Measurements from ENCODE around the gene RAP1GAP2. TPM values are rescaled to one million over a fixed set of nuclear protein-coding genes. Genes with fewer than 3 reads are reported as not detected.

Gene RAP1GAP2
- total and polyA plus RNA-seq, 7 donors: 4.8 to 14.7 (median 12.5) TPM

- no peak overlapping the region for H3K4me3 ChIP-seq
- intact Hi-C loops (cut with DNase I): no loop called here
- no peaks in the 10 kb centered on the region for H3K9me3 ChIP-seq
- no peak overlapping the region for H3K27ac ChIP-seq
- peaks cover 0 to 7% (median 0%) of the 10 kb centered on the region in 4 donors for H3K36me3 ChIP-seq
- TF ChIP-seq CTCF (IDR thresholded peaks at IDR 0.05): no peak
- TF ChIP-seq POLR2A (IDR thresholded peaks at IDR 0.05): no peak
- no peak for TF ChIP-seq EP300 (IDR thresholded peaks at IDR 0.05)
- no peak for TF ChIP-seq POLR2AphosphoS5 (IDR thresholded peaks at IDR 0.05)
- H3K27me3 ChIP-seq: no peaks in the 10 kb centered on the region
- H3K4me1 ChIP-seq: no peaks in the 10 kb centered on the region
- WGBS, 2 donors: 71 to 82% methylated on average over 19 of the region's 19 CpGs
- no peak for DNase-seq
Observed at GRCh38 chr17:2911035-2911754, 115.0 kb downstream of the RAP1GAP2 start.

GRCh38 chr17:2911755-2912111 is 115.5 kb downstream of the RAP1GAP2 start:
- H3K27ac ChIP-seq: no peak overlapping the region

DNA sequence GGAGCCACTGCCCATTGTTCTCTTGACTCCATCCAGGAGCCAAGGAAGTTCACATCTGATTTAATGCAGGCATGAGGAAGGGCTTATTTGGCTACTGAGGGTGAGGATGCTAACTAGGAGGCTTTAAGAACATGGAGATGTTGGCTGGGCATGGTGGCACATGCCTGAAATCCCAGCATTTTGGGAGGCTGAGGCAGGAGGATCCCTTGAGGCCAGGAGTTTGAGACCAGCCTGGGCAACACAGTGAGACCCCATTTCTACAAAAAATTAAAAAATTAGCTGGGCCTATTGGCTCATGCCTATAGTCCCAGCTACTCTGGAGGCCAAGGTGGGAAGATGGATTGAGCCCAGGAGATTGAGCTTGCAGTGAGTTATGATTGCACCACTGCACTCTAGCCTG is 116.5 kb downstream of the RAP1GAP2 start:
- H3K9me3 ChIP-seq: no peaks in the 10 kb centered on the region
- peaks cover 0 to 5% (median 0%) of the 10 kb centered on the region in 4 donors for H3K36me3 ChIP-seq
- no peaks in the 10 kb centered on the region for H3K27me3 ChIP-seq
- TF ChIP-seq CTCF (IDR thresholded peaks at IDR 0.05) (no peak), EP300 (IDR thresholded peaks at IDR 0.05) (no peak)
- H3K4me3 ChIP-seq: no peak overlapping the region
- H3K27ac ChIP-seq: no peak overlapping the region
- intact Hi-C loops (cut with DNase I): no loop called here
- DNase-seq: no peak
- no peaks in the 10 kb centered on the region for H3K4me1 ChIP-seq

More at GRCh38 chr17:2911755-2912111, 115.5 kb downstream of the RAP1GAP2 start:
- 84 to 85% methylated on average over 10 of the region's 10 CpGs for WGBS, 2 donors
- H3K36me3 ChIP-seq: peaks cover 0 to 7% (median 0%) of the 10 kb centered on the region in 4 donors
- H3K27me3 ChIP-seq: no peaks in the 10 kb centered on the region
- TF ChIP-seq CTCF (IDR thresholded peaks at IDR 0.05): no peak
- TF ChIP-seq EP300 (IDR thresholded peaks at IDR 0.05): no peak
- no peak for TF ChIP-seq POLR2A (IDR thresholded peaks at IDR 0.05)
- TF ChIP-seq POLR2AphosphoS5 (IDR thresholded peaks at IDR 0.05): no peak
- intact Hi-C loops (cut with DNase I): no loop called here
- no peak overlapping the region for H3K4me3 ChIP-seq
- no peaks in the 10 kb centered on the region for H3K4me1 ChIP-seq
- H3K9me3 ChIP-seq: no peaks in the 10 kb centered on the region
- no peak for DNase-seq

- H3K4me3 ChIP-seq: no peak overlapping the region
- no peaks in the 10 kb centered on the region for H3K4me1 ChIP-seq
- H3K36me3 ChIP-seq: no peaks in the 10 kb centered on the region
- DNase-seq: no peak
- H3K27ac ChIP-seq: no peak overlapping the region
- no peaks in the 10 kb centered on the region for H3K9me3 ChIP-seq
- TF ChIP-seq EP300 (IDR thresholded peaks at IDR 0.05): no peak
- TF ChIP-seq POLR2A (IDR thresholded peaks at IDR 0.05): no peak
- no peak for TF ChIP-seq POLR2AphosphoS5 (IDR thresholded peaks at IDR 0.05)
- intact Hi-C loops (cut with DNase I): no loop called here
- 96% methylated on average over 11 of the region's 11 CpGs for WGBS, 2 donors
- no peaks in the 10 kb centered on the region for H3K27me3 ChIP-seq
Observed at GRCh38 chr17:2916461-2916860, 120.2 kb downstream of the RAP1GAP2 start.

DNA sequence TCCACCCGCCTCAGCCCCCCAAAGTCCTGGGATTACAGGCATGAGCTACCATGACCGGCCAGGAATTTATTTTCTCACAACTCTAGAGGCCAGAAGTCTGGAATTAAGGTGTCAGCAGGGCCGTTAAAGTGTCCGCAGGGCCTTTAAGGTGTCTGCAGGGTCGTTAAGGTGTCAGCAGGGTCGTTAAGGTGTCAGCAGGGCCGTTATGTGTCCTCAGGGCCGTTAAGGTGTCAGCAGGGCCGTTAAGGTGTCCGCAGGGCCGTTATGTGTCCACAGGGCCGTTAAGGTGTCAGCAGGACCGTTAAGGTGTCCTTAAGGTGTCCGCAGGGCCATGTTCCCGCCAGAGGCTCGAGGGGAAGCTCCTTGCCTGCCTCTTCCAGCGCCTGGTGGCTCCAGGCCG is 125.2 kb downstream of the RAP1GAP2 start:
- intact Hi-C loops (cut with DNase I): no loop called here

More for the DNA sequence above, 125.2 kb downstream of the RAP1GAP2 start:
- Histone ChIP-seq H3K4me1 (no peaks in the 10 kb centered on the region), H3K9me3 (no peaks in the 10 kb centered on the region), H3K27me3 (no peaks in the 10 kb centered on the region), H3K4me3 (no peak overlapping the region), H3K27ac (no peak overlapping the region), H3K36me3 (no peaks in the 10 kb centered on the region)
- DNase-seq: no peak
- 71 to 81% methylated on average over 18 of the region's 18 CpGs for WGBS, 2 donors
- TF ChIP-seq POLR2AphosphoS5 (IDR thresholded peaks at IDR 0.05): no peak
- TF ChIP-seq CTCF (IDR thresholded peaks at IDR 0.05): no peak
- no peak for TF ChIP-seq EP300 (IDR thresholded peaks at IDR 0.05)
- no peak for TF ChIP-seq POLR2A (IDR thresholded peaks at IDR 0.05)

All from sigmoid colon (tissue), 7 donors.